Stimulated activated CD8-positive, alpha-beta memory T cell treated with anti-CD3 and anti-CD28 coated beads, Interleukin-12 subunit alpha, Interleukin-12 subunit beta, amount 100 ng/mL, for 24 hours (primary cell): ENCODE data around the gene SLFNL1.

Experiments
- DNase-seq: peaks from one replicate; pipeline ENCODE4 v3.0.0-alpha.2; 2020; ENCODE audit errors: extremely low read depth

Gene SLFNL1

DNA sequence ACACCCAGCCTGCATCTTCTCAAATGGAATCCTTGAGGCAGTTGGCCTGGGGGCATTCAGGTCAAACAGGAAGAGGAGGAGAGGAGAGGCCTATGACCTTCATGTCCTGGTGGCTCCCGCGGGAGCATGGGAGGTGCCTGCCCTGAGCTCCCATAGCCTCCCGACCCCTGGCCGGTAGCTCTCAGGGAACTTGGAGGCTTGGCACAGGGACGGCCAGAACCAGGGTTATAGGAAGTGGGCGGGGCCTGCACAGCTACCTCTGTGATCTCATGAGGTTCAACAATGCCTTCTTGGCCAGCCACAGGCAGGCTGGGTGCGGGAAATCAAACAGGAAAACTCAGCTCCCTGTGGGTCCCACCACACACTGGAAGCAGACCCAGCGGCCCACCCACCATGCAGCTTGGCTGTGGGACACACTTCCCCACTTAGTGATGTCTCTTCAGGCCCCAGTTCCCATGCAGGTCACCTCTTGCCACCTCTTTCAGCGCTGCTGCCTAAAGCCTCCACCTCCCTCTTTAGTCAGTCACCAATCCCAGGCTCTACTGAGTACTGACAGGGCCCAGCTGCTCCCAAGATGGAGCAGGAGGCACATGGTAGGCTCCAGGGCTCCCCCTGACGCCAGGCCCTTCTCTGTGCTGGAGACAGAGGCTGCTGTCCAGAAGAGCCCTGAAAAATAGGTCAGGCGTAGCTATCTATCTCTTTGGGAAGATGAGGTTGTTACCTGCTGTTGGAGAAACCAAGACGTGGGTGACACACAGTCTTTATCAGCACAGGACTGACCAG, at the start of gene SLFNL1:
Gene SLFNL1 (minus strand): TSS at position 200 of the 783 bp plus-strand sequence. CDS start 1,065 bp downstream, outside the sequence.
- DNase-seq, result no peak

DNA sequence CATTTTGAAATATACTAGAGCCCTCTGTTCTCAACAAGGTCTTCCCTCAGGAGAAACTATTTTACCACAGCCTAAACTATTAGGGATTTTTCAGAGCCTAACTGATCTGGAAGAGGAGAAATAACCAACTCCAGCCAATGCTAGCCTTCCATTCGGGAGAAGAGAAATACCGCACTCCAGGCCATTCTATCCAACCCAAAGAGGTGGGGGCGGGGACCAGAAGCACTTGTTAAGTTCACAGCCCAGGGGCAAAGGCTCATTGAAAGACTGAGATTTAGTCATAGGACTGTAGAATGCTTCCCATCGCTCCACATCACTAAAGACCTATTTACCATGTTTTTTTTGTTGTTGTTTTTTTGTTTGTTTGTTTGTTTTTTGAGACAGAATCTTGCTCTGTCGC, 35.4 kb upstream of the SLFNL1 start:
- no peak for DNase-seq

DNA sequence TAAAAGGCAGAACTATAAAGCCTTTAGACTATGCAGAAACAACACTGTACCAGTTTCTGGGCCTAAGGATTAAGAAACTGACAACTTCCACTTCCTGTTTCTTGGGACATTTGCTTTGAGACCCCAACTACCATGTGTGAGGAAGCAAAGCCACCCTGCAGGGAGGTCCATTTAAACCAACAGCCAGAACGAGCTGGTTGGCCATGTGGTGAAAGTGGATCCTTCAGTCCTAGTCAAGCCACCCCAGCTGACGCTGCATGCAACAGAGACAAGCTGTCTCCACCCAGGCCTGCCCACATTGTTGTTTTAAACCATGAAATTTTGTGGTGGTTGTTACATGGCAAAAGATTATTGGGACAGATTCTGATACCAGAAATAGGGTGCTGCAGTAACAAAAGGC, 31.8 kb upstream of the SLFNL1 start:
- no peak for DNase-seq

DNA sequence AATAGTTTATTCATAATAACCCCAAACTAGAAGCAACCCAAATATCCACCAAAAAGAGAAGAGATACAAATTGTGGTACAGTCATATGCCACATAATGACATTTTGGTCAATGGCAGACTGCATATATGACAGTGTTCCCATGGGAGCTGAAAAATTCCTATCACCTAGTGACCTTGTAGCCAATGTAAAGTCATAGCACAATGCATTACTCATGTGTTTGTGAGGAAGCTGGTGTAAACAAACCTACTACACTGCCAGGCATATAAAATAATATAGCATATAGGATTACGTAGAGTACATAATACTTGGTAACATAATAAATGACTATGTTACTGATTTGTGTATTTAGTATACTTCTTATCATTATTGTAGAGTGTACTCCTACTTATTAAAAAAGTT, 29.5 kb upstream of the SLFNL1 start:
- DNase-seq, result no peak

DNA sequence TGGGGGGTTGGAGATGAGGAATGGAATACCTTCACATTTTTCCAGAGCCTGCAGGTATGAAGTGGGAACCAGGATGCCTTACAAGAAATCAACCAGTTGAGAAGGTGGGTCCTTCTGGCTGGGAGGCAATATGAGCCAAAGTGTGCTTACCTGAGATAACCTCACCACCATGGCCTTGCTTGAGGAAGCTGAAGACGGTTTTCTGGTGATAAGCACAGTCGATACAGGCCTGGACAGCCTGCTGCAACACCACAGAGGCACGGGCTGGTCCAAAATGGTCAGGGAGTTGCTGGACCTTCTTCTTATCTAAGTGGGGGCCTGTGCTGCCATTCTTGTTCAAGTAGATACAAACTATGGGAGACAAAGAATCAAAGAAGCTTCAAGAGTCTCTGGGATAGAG, 27.0 kb upstream of the SLFNL1 start:
- DNase-seq, result no peak

DNA sequence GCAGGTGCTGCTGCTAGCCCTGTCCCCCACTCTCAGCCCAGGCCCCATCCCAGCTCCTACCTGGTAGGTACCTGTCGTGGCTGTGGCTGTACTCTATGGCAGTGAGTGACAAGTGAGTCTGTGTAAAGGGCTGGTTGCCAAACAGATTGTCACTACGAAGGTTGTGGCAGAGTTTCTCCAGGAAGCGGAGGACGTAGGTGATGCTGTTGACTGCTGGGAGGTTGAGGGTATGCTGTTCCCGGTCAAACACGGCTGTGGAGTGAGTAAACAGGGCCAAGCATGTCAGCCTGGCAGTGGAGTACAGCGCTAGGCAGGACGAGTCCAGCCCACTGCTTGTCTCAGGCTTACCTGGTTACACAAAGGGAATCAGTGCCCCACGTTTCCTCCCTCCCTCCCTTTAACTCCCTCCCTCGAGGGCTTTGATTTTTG, 24.8 kb upstream of the SLFNL1 start:
- DNase-seq, result no peak

DNA sequence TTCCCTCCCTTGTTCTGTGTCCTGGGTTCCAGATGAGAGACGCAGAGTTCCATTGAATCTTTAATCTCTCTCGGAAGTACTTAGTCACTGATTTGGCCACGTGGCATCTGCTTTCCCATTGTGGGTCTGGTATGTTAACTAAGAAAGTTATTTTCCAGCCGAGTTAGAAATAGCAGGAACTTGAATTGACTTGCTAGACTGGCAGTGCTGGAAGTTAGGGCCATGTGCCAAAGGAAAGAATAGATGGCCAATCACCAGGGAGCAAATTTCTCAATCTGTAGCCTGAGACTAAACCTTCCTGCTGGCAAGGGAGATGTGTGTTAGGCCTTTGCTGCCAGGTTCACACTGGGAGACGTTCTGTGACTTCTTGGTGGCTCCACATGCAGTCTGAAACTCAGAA, 24.2 kb upstream of the SLFNL1 start:
- DNase-seq, result no peak

DNA sequence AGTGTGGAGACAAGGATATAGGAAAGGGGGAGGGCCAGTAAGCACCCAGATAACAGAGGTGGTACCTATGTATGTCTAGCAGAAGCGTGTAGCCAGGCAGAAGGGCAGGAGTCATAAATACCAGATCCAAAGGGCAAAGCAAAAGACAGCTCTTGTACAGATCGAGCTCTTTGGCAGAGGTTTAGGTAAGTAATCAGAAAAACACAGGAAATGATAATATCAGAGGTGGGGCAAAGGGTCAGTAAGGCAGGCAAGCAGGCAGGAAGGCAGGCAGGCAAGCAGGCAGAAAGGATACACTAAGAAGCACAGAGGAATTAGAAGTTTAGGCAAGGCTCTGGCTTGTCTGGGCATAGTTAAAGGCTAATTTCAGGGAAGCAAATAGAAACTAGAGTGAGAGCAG, 22.7 kb upstream of the SLFNL1 start:
- DNase-seq, result no peak

DNA sequence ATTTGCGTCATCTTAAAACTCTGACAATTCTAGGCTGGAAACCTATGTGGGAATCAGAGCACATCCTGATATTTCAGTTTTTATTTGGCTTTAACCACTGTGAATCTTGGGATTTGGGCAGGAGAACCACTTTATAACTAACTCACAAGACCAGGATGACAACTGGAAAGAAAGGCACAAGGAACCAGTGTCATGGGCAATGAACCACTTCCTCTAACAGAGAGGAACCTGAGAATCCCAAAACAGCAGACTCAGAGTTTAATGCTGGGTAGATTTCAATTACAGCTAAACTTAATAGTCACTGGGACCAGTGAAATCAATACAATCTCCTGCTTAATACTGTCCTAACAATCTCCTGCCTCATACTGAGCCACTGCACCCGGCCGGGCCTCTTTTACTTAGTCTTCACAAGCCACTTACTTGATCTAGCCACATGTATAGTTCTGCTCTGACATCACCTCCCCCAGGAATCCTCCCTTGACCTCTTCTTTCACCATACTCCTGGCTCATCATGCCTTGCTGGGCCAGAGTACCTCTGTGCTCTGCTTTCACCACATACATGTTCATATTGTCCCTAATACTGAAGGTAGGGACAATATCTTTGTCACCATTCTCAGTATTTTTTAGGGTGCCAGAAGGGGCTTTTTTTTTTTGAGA, 20.2 kb upstream of the SLFNL1 start:
- no peak for DNase-seq

DNA sequence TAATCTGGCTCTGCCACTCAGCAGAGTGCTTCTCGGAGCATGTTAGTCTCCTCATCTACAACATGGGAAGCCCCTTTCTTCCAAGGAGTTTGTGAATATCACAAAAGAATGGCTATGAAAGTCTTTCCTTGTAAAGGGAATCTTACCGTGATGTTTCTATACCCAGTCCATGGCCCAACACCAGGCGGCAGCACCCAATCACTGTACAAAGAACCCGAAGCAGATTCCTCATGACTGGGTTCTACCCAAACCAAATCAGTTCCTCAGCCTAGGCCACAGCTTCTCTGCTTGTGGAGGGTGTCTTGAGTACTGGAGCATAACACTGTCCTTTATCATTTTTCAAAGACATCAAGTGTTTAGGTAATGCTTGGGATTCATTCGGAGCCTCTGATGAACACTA, 16.6 kb upstream of the SLFNL1 start:
- DNase-seq, result no peak

DNA sequence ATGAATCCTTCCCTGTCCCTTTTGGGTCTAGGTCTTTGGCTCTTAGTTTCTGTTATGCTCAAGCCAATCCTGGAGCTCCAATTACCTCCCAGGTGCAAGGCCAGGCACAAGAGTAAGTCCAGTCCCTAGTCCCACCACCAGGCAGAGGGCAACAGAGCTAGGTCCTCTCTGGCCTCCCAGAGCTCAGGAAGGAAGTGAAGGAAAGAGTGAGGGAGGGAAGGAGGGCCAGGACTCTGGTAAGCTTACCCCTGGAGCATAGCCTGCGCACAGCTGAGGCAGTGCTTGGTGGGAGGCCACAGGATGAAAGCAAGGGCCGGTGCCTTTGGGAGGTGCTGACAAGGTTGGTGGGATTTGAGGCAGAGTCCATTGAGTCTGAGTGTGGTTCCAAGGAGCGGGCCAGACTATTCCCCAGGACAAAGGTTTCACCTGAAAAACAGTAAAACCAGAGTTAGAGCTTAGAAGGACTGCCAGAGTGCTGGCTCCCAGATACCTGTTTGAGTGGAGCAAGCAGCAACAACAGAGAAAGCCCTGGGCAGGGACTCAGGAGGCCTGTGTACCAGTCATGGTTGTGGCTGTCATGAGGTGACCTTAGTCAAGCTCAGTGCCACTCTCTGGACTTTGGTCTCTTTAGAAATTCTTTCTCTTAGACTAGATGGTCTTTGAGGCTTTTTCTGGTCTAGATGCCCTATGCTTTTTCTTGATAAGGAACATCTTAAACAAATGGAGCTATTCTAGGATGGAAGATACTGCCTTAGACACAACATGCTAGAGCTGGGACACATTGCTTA, 15.8 kb upstream of the SLFNL1 start:
- no peak for DNase-seq

DNA sequence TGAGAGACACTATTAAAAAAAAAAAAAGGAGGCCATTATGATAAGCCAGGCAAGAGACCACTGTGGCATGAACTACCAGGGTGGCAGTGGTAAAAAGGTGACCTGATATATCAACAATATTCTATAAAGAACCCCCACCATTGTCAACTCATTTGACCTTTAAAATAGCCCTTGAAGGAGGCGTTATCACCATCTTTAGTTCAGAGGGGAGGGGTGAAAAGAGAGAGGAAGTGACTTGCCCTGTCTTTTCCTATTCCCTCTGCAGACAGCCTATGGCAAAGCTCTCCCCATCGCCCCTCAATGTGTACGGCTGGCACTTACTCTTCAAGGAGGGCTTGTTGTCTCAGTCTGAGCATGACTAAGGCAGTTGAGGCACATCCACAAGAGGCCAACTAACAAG, 11.7 kb upstream of the SLFNL1 start:
- no peak for DNase-seq

DNA sequence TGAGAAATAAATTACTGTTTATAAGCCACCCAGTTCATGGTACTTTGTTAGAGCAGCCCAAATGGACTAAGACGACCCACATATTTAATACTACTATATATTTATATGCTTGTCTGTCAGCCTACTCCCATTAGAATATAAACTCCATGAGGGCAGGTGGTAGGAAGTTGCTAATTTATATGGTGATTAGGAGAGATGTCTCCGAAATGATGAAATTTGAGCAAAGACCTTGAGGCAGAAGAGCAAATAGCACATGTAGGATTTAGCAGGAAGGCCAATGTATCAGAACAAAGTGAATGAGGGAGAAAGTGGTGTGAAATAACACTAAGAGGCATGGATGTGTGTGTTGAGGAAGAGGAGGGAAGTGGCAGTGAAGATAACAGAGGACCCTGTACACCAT, 10.6 kb upstream of the SLFNL1 start:
- DNase-seq, result no peak

DNA sequence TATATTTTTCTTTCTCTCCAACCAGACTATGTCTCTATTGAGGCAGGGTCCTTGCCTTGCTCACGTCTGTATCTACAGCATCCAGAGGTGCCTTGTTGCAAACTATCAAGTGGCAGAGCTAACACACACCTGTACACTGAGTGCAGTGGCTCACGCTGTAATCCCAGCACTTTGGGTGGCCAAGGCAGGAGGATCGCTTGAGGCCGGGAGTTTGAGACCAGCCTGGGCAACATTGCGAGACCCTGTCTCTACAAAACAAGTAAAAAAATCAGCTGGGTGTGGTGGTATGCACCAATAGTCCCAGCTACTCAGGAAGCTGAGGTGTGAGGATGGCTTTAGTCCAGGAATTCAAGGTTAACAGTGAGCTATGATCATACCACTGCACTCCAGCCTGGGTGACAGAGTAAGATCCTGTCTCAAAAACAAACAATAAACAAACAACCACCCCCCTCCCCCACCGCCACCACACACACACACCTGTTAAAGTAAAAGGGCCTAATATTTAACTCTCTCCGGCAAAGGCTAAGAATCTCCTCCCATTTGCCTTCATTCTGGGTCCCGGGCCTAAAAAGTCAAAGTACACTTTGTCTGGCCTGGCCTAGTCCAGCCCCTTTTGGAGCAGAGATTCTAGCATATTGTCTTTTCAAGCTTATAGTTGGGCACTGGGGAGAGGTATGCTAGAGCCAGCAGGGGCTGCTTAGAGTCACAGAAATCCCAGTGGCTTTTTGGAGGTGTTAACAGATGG, 9.5 kb upstream of the SLFNL1 start:
- no peak for DNase-seq

DNA sequence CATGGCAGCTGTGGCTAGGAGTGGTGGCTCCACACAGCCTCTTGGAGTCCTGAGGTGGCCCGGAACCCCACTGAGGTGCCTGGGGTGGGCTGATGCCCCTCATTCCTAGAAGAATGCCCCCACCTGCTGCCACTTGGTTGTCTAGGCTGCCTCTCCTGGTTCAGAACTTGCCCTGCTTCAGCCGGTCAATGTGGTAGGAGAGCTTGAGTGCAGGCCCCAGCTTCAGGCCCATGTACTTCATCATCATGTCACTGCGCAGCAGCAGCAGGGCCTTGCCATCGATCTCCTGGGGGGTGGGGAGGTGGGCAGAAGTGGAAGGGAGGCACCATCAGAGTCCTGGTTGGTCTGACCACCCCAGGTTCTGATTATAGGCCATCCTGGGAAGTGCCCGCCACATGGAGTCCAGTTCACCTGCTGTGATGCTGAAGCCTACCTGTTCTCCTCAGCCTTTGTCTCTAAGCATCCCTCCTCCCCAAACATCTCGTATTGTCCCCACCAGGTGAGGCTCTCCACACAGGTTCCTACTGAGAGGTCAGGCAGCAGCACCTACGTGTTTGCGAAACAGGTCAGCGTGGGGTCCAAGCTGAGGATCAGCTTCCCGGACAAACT, 6.6 kb upstream of the SLFNL1 start:
- no peak for DNase-seq

DNA sequence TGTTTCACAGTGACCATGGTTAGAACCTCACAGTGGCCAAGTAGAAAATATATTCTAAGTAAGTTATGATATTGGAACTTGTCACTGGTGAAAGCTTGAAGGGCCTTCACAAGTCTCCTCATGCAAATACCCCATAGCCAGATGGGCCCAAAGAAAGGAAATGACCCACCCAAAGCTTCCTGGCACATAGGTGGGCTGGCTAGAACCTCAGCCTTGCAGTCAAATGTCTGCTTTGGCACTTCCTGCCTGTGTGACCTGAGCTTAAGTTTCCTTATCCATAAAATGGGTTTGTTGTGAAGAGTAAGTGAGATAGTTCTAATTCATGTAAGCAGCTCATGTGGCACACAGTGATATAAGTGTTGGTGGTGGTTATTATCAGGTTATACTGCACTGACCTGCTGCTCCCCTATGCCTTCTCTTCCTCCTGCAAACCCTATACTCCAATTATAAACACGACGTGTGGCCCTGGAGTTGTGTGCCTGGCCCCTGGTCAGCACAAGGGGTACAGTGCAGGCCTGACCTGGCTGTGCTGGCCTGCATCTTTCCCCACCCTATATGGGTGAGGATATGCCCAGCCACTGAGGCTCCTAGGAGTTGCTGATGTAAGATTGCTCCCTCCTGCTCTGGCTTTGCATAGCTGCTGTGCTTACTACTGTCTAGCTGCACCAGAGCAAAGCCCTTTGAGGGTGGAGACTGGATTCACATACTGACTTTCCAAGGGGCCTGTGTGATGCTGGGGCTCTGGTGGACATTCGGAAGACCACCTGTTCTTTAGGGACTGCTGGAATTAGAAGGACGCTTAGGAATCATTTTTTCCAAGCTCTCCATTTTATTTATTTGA, 4.7 kb upstream of the SLFNL1 start:
- DNase-seq, result no peak

DNA sequence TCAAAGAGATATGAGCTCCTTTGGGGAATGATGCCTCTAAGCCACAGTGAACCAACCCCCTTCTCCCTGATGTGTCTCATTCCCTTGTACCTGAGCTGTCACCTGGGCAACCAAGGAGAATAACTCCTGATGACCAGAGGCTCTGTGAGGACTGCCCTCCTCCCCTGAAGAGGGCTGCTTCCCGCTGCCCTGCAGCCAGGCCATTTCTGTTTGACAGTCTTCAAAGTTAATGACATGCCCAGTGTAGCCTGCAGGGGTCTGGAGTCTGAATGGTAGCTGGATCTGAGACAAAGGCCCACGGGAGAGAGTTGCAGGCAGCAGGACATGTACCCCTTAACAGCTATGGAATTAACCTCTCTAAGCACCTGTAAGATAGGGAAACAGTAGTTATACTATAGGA, 3.4 kb upstream of the SLFNL1 start:
- DNase-seq, result no peak

DNA sequence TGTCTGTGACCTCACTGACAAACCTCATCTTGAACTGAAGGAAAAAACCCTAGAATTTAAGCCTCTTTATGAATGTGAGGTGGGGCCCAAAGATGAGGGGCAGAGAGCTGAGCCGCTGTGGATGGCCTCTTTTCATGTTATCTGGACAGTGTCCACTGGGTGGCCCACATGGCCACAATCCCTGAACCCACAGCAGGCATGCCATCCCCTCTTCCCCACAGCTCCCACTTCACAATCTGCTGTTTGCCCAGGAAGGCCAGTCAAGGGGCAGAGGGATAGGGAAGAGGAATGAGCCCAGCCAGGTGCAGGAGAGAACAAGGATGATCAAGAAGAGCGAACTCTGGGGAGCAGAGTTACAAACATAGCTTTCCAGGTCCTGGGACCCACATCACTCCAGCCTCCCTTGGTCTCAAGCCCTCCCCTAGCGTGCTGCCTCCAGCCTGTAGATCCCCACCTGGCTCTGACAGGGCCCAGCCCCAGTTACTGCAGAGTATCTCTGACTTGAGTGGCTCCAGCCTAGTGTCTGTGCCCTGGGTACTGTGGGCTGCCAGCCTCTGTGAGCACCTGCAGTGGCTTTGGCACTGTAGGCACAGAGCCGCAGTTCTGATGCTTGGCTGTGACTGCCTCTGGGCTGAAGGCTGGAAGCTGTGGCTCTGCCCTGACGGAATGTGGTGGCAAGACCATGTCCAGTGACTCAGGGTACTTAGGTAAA, 1.9 kb upstream of the SLFNL1 start:
- DNase-seq, result no peak

DNA sequence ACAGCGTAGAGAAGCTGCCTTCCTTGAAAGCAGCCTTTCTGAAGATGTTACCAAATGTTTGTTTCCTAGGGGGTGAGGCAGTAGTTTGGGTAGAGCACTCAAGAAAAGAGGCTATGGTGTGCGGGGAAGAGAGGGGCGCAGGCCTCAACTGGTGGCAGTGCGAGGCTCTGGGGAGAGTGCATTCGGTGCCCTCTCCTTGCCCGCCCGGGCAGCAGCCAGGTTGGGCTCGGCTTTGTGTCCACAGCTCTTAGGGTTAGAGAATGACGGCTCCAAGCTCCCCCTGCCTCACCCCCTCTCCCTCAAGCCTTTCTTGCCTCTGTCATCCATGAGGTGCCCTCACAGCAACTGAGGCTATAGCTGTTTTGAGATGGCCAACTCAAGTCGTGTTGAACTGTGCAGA, 899 bp upstream of the SLFNL1 start:
- no peak for DNase-seq

DNA sequence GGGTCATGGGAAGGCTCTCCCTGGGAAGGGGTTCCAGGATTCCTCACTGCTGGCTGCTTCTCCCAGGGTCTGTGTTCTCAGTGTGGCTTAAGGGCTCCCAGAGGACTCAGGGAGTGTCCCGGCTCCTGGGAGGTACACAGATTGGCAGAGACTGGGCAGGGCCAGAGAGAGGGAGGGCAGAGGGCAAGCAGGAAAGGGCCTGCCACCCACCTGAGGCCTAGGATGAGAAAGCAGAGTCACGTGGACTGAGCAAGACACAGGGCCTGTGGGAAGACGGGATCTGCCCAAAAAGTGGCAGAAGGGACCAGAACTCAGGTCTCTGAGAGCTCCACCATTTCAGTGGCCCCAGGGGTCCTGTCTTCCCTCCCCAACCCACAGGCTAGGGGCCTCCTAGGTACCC, 871 bp downstream of the SLFNL1 start:
- DNase-seq, result no peak
